Activated gamma-delta T cell treated with Interleukin-2 at 50 U/mL for 16 hours (primary cell): ENCODE measurements around the gene CORO7.

Experiments used
- DNase-seq: peaks from one replicate; pipeline ENCODE4 v3.0.0-alpha.2; 2020

The CORO7 gene

DNA sequence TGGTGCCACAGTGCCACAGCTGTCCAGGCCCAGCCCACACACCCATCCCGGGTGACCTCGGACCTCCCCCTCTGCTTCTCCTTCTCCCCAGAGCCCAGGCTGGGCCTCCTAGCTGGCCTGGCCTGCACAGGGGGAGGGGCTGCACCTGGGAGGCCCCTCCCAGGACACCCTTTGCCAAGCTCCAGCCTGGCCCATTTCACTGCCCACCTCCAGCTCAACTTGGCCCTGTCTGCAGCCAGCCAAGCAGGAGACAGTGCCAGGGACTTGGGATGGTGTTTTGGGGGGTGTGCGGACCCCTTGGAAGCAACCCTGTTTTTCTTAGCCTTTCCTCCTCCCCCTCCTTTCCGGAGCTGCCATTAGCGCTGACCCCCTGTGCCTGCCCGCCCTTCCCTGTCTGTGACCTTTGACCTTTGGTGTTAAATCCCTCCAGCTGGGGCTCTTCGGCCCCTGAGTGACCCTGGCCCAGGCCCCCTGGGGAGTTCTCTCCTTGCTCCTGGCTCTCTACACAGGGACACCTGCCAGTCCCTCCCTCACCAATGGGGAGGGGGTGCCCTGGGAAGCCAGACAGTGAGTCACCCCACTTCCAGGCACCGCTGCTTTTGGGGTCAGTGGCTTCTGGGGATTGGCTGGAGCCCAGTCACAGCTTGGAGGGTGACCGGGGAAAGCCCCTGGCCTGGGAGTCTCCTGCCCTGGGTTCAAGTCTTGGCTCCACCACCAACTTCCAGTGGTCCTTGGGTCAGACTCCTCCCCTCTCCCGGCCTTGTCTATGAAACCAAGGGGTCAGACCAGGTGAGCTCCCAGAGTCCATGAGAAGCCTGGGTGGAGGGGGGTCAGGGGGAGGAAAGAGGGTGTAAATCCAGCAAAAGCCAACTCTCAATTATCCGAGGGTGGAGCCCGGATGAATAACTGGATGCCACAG, 98.6 kb downstream of the CORO7 start:
- DNase-seq, result no peak

DNA sequence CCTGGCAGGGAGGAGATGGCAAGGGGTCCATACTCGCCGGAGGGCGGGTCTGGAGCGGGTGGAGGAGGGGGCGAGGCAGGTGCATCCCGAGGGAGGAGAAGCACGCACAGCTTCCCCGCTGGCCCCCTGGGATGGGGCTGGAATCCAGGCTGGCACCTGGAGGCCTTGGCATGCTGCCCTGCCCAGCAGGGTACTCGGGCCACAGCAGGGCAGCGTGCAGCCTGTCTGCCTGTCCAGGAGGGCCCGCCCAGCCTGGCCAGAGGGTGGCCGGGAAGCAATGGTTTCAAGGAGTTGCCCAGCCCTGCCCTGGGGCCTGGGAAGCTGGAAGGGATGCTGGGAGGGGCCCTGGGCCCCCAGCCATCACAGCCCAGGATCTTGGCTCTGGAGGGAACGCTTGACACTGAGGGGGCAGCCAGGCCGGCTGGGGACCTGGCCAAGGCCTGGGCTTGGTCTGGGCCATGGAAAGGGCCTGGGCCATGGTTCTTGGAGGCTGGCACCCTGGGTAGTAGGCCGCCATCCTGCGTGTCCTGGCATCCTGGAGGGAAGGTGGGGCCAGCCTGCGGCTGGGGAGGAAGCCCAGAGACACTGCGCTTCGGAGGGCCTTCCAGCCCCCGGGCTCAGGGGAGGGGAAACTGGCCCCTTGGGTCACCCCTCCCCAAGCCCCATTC, 99.4 kb downstream of the CORO7 start:
- no peak for DNase-seq

DNA sequence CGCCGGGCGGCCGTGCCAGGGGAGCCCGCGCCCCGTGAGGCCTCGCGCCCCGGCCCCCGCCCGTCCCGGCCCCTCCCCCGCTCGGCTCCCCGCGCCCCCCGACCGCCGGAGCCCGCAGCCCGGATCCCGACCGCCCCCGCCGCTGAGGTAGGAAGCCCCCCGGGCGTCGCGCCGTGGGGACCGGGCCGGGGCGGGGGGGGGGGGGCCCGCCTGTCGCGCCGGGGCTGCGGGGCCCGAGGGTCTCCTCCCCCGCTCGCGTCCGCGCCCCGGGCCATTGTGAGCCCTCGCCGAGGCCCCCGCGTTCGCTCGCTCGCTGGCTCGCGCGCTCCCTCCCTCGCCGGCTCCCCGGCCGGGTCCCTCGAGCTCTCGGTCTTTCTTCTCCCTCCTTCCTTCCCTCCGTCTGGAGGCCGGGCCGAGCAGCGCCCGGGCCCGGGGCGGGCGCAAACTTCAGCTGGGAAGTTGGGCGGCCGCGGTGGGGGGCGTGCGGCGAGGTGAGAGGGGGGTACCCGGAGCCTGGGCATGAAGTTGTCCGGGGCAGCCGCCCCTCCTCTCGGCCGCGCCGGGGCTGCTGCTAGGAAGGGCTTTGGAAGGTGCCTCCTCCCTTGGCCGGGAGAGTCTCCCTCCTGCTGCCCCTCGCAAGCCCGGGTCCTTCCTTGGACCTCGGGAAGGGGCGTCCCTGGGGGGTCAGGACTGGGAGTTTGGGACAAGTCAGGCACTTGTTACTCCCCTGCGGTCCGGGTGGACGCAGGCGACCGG, 100.1 kb downstream of the CORO7 start:
- no peak for DNase-seq

DNA sequence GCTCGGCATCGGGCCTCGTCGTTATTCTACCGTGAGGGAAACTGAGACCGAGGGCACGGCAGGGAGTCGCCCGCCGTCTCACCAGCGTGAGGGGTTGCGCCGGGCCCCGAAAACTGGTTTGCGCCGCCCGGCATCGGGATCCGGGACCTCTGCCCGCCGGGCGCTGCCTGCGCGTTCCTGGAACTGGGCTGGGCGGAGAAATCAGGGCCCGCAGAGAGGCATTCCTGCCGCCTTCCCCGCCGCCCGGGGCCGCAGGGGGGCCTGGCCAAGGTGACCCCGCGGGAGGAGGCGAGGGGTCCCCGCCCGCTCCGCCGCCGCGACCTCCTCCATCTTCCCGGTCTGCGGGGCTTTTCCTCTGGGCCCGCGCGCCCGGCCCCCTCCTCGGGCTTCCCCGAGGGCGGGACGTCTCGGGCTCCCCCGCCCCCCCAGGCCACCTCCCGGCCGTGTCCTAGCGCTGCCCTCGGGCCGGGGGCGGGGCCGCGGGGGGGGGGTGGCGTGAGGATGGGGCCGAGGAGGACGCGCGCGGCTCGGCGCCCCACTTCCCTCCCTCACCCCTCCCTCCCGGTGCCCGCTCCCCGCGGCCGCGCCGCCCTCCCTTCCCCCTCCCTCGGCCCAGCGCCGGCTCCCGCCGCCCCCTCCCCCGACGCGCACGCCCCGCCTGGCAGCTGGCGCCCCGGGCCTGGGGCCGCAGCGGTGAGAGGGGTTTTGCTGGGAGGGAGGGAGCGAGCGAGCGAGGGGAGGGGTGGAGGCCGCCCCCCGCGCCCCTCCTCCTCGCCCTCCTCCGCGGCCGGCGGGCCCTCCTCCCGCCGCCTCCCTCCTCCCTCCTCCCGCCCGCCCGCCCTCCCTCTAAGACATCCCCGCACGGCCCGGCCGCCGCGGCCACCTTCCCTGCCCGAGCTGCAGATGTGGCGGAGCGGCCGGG, 100.9 kb downstream of the CORO7 start, which contains the start of gene GLIS2:
Gene GLIS2 (plus strand): TSS at position 882 of the 922 bp plus-strand sequence. CDS start 16,214 bp downstream, outside the sequence.
- DNase-seq, result no peak

DNA sequence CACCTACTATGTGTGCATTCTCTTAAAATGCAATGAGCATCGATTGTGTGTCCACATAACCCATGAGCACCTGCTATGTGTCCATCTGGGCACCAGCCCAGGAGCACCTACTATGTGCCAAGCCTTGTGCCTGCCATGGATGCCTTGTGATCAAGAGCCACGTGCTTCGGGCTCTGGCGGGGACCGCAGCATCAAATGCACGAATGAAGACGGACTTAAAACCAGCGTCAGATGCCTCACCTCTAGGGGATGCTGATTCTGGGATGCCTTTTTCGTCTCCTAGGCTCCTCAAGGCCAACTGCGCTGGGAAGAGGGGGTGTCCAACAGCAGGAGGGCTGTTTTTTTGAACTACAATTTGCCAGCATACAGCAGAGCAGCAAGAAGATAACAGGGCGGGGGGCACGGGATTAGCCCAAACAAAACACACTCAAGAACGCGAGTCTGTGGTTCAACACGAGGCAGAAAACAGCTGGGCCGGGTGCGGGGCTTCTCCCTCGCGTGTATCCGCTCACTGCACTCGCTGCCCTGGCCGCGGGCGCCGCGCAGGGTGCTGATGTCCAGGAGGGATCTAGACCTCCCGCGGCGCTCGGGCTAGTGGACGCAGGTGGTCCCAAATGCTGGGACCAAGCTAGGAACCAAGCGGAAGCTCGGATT, 101.7 kb downstream of the CORO7 start:
- DNase-seq, result no peak

DNA sequence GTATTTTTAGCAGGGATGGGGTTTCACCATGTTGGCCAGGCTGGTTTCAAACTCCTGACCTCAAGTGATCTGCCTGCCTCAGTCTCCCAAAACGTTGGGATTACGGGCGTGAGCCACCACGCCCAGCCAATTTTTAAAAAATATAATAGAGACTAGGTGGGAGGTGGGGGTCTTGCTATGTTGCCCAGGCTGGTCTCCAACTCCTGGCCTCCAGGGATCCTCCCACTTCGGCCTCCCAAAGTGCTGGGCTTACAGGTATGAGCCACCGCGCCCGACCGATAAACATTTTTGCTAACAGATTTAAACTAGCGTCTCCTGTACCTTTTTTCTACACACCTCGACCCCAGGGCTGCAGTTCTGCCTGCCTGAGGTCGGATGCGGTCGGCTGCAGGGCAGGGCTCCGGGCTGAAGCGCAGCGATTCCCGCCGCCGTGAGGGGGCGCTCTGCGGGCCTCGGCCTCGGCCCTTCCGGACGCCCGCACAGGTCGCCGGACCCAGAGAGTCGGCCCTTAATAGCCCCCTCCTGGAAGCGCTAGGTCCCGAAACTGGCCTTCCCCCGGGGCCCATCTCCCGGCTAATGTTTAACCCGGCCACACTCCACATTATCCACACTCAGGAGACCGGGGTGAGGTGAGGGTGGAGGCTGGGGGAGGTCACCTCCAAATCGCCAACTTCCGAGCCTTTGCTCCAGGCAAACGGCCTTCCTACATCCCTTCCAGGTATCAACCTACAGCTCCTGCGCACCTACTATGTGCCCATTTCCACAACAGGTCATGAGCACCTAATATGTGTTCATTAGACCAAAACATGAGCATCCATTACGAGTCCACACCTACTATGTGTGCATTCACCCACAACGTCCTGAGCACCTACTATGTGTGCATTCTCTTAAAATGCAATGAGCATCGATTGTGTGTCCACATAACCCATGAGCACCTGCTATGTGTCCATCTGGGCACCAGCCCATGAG, 102.5 kb downstream of the CORO7 start:
- no peak for DNase-seq

DNA sequence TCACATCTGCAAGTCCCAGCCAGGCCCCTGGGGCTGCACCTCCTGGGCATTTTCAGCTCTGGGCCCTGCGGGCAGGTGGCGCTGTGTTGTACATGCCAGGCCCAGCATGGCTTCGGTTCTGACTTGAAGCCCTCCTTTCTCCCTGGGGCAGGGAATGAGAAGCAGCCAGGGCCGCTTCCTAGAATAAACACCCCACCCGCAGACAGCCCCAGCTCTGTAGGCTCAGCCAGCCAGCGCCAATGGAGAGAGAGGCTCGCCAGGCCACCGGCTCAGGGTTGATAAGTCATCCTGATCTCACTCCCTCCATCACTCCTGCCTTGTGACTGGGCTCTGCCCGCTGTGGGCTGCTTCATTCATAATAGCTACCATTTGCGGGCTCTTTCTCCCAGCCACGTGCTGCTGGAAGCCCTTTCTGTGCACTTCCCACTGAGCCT, 106.5 kb downstream of the CORO7 start:
- DNase-seq, result peak; percentile 58

DNA sequence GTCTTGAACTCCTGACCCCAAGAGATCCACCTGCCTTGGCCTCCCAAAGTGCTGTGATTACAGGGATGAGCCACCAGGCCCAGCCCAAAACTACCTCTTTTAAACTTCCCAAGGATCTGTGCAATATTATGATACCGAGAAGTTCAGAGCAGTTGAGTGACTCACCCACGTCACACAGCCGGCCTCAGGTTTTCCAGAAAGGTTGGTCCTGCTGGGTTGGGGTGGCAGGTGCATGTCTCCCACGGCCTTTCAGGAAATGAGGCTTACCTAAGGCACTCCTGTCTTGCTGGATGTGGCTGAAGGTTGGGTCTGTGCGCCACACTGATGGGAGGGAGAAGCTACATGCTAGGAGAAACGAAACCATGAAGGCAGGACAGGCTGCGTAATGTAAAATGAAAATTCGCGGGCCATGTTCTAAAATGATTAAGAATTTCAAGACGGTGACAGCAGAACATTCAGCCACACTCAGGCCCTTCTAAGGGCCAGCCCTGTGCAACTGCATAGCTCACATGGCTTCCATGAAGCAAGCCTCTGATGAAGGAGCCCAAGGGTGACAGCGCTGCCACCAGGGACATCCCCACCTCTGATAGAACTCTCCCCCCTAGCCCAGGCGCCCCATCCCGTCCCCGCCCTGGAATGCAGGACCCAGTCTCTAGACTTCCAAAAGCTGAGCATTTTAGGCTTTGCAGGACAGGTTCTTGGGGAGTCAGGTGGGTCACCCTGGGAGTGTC, 107.1 kb downstream of the CORO7 start:
- DNase-seq, result no peak

DNA sequence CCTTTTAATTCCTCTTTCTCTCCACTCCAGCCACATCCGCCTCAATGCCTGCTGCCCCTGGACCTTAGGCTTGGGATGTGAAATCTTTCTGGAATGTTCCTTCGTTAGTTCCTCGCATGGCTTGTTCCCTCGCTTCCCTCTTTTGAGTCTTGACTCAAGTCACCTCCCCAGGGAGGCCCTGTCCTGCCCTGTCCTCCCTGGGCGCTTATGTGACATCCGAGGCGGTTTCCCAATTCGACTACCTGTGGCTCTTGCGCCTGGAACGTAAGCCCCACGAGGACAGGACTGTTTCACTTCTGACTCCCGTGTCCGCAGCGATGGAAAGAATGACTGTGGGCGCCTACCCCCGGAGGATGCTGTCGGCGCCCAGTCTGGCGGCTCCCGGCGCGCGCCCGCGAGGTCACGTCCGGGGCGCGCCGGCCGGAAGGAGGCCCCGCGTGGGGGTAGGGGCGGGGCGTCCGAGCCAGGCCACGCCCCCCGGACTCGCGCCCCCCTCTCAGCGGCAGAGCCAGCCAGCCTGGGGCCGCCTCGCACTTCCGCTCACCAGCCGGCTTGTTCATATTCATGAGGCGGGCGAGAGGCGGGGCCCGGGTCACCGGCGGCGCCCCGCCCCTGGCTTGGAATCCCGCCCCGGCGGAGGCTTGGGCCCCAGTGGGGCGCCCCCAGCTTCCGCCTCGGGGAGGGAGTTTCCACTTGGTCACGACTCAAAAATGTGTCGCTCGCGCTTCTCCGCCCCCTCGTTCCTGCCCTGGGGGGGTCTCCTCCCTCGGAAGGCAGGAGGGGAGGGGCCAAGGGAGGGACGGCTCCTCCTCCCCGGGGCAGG, 109.0 kb downstream of the CORO7 start:
- DNase-seq, result peak; percentile 96

DNA sequence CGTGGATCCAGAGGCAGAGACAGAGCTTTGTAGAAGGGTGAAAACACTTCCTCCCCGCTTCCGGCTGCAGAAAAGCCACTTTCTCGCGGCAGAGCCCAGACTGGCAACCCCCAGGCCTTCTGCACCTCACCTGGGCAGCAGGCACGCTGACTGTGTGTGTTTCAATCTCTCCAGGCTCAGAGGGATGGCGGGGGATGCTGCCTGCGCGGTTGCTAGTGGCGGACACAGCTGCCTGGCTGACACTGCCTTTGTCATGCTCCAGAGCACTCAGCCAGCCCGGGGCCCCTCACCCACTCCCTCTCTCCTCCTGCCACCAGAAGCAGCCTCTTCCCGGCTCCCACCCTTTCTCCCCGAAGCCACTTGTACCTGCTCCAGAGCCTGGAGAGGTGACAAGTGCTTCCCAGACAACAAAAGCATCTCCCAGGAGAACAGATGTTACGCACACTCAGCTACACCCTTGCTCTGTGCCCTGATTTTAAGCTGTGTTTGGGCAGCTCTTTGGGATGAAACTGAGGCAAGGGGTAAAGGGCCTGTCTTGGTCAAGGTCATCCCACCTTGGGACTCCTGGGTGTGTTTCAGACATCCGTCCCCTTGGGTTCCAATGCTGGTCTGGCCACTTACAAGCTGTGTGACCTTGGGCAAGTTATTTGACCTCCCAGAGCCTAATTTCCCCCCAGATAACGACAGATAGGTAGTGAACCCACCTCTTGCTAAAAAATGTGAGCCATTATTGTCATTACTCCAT, 109.8 kb downstream of the CORO7 start:
- peak; percentile 61 for DNase-seq
